Aortic smooth muscle cell (primary cell): ENCODE data around the gene CHRFAM7A. TPM values are rescaled to one million over a fixed set of nuclear protein-coding genes. Genes with fewer than 3 reads are reported as not detected.

Source experiments
- total RNA-seq: library from RNA; depleted of rRNA; stranded (reverse); fragments of >200 nt; gene quantifications from 2 replicates; pipeline ENCODE4 v1.2.3, GENCODE V29; 2014

Gene CHRFAM7A
- total RNA-seq, result 2.5 and 6.1 TPM in 2 replicates

GRCh38 chr15:30392766-30393663 lies at the start of gene CHRFAM7A:
Gene CHRFAM7A, minus strand, starts transcription at chr15:30393540. Its CDS starts 10,189 bp downstream, at chr15:30383351.

GRCh38 chr15:30414160-30414559 lies 20.8 kb upstream of the CHRFAM7A start, which contains the start of gene GOLGA8R:
Gene GOLGA8R, minus strand, starts transcription at chr15:30414260. Its CDS starts 98 bp downstream, at chr15:30414162.

Other genes with a start within 250 kb of the CHRFAM7A start
- 3.4 and 3.6 TPM in 2 replicates for gene GOLGA8R, start 20.7 kb upstream of the CHRFAM7A start, total RNA-seq
- 1.7 and 2.0 TPM in 2 replicates for gene GOLGA8Q, start 158.5 kb upstream of the CHRFAM7A start, total RNA-seq
- gene GOLGA8H, start 210.5 kb upstream of the CHRFAM7A start, total RNA-seq, result 1.1 and 1.8 TPM in 2 replicates